GF-D8 (cell line): ENCODE results near the gene CYP2A7.
A peak's percentile ranks its signal among the peaks of the same experiment; 100 is the strongest.
"Not testable (repeated sequence)": the region's sequence is repeated elsewhere in the genome, so short reads cannot be mapped to it uniquely, and the experiment has no call there.

Experiments
- DNase-seq: peaks from one replicate; lab custom pipeline; 2025; lab: John Stamatoyannopoulos, UW

The CYP2A7 gene

GRCh38 chr19:40842012-40842411 lies 40.0 kb downstream of the CYP2A7 start:
- not testable (repeated sequence) for DNase-seq

- DNase-seq: not testable (repeated sequence)
These were observed 43.6 kb downstream of the CYP2A7 start for GRCh38 chr19:40838477-40838876.

- no peak for DNase-seq
These were observed 45.1 kb downstream of the CYP2A7 start for GRCh38 chr19:40836754-40837429.

DNA sequence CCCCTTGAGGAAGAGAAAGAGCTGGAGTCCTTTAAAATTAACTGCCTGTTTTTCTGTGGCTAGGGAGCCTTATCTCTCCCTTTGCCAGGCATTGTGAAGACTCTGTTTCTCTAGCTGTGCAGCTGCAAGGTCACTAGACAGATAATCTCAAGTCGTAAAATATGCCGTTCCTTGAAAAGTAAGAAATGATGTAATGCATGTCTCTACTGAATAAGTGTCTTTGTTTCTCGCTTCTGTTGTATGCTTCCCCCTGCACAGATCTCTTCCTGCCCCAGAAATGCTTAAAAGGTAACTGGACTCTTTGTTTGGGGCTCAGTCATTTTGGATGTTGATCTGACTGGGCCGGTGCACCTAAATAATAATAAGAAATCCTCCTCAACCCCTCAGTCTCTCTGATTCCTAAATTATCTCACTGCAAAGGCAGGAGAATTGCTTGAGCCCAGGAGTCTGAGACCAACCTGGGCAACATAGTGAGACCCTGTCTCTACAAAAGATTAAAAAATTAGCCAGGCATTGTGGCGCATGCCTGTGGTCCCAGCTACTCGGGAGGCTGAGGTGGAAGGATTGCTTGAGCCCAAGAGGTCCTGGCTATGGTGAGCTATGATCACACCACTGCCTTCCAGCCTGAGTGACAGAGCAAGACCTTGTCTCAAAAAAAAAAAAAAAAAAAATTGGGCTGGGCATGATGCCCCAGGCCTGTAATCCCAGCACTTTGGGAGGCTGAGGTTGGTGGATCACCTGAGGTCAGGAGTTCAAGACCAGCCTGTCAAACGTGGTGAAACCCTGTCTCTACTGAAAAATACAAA lies 48.1 kb downstream of the CYP2A7 start:
- DNase-seq: peak; percentile 66

GRCh38 chr19:40832431-40832790 lies 49.6 kb downstream of the CYP2A7 start:
- DNase-seq: not testable (repeated sequence)

- peak; percentile 98 for DNase-seq
These were observed 50.3 kb downstream of the CYP2A7 start for GRCh38 chr19:40831502-40832430.

DNA sequence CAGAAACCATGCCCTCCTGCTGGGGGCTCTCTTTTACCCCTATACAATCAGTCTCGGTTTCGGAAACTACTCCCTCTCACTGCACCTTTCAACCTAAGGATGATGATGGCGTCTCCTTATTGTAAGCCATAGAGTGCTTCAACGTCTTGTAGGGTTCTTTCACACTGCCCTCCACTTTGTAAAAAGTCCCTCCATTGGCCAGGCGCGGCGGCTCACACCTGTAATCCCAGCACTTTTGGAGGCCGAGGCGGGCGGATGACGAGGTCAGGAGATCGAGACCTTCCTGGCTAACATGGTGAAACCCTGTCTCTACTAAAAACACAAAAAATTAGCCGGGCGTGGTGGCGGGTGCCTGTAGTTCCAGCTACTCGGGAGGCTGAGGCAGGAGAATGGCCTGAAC lies 51.3 kb downstream of the CYP2A7 start:
- DNase-seq: not testable (repeated sequence)

- DNase-seq: no peak
These were observed 52.8 kb downstream of the CYP2A7 start for GRCh38 chr19:40829205-40829604.

DNA sequence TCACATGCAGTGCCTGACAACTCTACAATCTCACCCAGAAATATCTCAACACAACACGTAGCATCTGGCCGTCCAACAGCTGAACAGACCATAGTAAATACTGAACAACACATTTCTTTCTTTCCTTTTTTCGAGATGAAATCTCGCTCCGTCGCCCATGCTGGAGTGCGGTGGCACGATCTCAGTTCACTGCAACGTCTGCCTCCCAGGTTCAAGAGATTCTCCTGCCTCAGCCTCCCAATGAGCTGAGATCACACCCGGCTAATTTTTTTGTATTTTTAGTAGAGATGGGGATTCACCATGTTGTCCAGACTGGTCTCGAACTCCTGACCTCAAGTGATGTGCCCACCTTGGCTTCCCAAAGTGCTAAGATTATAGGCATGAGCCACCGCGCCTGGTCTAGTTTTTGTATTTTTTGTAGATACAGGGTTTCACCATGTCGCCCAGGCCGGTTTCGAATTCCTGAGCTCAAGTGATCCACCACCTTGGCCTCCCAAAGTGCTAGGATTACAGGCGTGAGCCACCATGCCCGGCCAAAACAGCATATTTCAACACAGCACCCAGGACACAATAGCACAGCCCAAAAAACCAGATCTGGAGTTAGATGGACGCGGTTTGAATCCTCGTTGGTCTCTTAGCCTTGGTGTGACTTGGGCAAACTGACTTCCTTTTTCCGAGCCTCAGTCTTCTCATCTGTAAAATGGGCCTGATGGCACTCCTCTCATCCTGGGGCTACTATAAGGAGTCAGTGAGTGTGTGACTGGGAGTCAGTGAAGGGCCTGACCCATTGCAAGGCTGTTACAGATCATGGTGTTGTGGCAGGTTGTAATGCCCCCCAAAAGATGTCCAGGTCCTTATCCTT lies 54.4 kb downstream of the CYP2A7 start:
- DNase-seq: no peak

GRCh38 chr19:40826699-40827385 lies 55.2 kb downstream of the CYP2A7 start:
- DNase-seq: not testable (repeated sequence)

- not testable (repeated sequence) for DNase-seq
These were observed 55.7 kb downstream of the CYP2A7 start for GRCh38 chr19:40826312-40826698.

GRCh38 chr19:40825460-40826095 lies 56.5 kb downstream of the CYP2A7 start:
- DNase-seq: not testable (repeated sequence)
